PC-3 (cell line): Measurements from ENCODE around the gene ABCG1.

Experiments used
- EZH2 ChIP-seq: fragments of 300-600 bp; sonication (generic); IDR thresholded peaks from one replicate; pipeline ENCODE4 v1.6.1; 2017; ENCODE audit warnings: antibody characterized with exemption, mild to moderate bottlenecking, low read length; ENCODE audit not compliant: unreplicated experiment
- EZH2phosphoT487 ChIP-seq: fragments of 300-600 bp; sonication (generic); IDR thresholded peaks from 2 replicates; pipeline ENCODE4 v1.6.1; 2018; ENCODE audit warnings: mild to moderate bottlenecking, antibody characterized with exemption, low read length, borderline replicate concordance
- TF ChIP-seq, protein P1 (sequence below): fragments of 300-600 bp; sonication (generic); conservative IDR thresholded peaks from 2 replicates; pipeline ENCODE4 v1.5.1; 2017; ENCODE audit warnings: antibody characterized with exemption, low read depth, mild to moderate bottlenecking, low read length

DNA sequence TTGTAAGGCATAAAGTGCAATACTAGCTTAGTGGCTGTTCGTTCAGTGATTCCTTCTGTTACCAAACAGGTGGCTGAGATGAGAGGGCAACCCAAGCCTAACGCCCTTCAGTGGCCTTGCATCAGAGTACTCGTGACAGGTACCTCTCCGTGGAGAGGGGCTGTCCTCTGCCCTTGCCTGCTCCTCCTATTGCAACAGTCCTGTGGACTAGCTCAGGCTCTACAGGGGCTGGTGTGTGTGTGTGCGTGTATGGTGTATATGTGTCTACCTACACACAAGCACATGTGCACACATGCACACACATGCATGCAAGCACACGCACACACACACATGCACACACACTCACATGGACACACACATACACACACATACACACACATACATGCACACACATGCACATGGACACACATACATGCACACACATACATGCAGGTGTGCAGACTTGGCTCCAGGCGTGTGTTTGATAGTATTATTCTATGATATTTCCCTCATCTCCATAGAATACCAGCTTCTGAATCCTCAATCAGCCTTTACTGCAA is 81.2 kb downstream of the ABCG1 start:
- TF ChIP-seq, protein P1, sequence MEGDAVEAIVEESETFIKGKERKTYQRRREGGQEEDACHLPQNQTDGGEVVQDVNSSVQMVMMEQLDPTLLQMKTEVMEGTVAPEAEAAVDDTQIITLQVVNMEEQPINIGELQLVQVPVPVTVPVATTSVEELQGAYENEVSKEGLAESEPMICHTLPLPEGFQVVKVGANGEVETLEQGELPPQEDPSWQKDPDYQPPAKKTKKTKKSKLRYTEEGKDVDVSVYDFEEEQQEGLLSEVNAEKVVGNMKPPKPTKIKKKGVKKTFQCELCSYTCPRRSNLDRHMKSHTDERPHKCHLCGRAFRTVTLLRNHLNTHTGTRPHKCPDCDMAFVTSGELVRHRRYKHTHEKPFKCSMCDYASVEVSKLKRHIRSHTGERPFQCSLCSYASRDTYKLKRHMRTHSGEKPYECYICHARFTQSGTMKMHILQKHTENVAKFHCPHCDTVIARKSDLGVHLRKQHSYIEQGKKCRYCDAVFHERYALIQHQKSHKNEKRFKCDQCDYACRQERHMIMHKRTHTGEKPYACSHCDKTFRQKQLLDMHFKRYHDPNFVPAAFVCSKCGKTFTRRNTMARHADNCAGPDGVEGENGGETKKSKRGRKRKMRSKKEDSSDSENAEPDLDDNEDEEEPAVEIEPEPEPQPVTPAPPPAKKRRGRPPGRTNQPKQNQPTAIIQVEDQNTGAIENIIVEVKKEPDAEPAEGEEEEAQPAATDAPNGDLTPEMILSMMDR: no peak
- TF ChIP-seq EZH2phosphoT487 (no peak), EZH2 (no peak)
